ENCODE results near the gene DBH. TPM values are rescaled to one million over a fixed set of nuclear protein-coding genes. Genes with fewer than 3 reads are reported as not detected.

Gene DBH
- total and polyA plus RNA-seq, 8 donors, result 0.08 to 0.09 TPM; not detected in 6

DNA sequence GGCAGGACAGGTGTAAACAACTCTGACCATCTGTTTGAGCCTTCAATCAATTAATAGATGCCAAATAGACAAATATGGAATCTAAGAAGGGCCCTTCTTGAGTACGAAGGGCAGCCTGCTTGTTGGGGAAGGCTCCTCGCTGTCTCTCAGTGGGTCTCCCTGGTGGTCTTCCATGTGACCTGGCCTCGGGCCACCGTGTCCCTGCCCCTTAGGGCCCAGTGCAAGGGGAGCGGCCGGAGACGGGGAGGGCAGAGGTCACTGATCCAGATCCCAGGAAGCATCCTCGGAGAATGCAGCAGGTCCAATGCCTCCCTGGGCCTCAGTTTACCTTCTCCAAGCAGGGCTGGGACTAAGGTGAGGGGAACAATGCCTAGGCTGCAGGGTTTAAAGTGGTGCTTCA is 2.5 kb downstream of the DBH start:
- FAIRE-seq (no peak), ATAC-seq (no peak), DNase-seq (no peak)
- no peaks in the 10 kb centered on the region for H3K27me3 ChIP-seq
- intact Hi-C loops (cut with DNase I), result no loop called here
- no peaks in the 10 kb centered on the region for H3K4me1 ChIP-seq
- WGBS, 2 donors, result 47 to 60% methylated on average over 8 of the region's 8 CpGs
- H3K4me3 ChIP-seq, result no peak overlapping the region
- TF ChIP-seq, protein P1, sequence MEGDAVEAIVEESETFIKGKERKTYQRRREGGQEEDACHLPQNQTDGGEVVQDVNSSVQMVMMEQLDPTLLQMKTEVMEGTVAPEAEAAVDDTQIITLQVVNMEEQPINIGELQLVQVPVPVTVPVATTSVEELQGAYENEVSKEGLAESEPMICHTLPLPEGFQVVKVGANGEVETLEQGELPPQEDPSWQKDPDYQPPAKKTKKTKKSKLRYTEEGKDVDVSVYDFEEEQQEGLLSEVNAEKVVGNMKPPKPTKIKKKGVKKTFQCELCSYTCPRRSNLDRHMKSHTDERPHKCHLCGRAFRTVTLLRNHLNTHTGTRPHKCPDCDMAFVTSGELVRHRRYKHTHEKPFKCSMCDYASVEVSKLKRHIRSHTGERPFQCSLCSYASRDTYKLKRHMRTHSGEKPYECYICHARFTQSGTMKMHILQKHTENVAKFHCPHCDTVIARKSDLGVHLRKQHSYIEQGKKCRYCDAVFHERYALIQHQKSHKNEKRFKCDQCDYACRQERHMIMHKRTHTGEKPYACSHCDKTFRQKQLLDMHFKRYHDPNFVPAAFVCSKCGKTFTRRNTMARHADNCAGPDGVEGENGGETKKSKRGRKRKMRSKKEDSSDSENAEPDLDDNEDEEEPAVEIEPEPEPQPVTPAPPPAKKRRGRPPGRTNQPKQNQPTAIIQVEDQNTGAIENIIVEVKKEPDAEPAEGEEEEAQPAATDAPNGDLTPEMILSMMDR (IDR thresholded peaks at IDR 0.05), result no peak
- no peak overlapping the region for H3K27ac ChIP-seq
- no peaks in the 10 kb centered on the region for H3K9me3 ChIP-seq
- H3K36me3 ChIP-seq, result no peaks in the 10 kb centered on the region

DNA sequence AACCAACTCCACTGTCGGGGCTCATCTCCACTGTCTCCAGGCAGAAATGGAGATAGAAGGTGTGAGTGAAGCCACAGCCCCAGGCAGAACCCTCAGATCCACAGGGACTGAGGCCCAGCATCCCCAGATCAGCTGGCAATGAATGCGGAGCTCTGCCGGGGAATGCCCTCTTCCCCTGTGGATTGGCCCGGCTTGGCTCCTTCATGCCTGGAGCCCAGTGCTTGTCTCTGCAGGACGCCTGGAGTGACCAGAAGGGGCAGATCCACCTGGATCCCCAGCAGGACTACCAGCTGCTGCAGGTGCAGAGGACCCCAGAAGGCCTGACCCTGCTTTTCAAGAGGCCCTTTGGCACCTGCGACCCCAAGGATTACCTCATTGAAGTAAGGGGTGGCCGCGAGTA is 3.5 kb downstream of the DBH start:
- no peak overlapping the region for H3K27ac ChIP-seq
- WGBS, 2 donors, result 79 to 90% methylated on average over 7 to 8 of the region's 8 CpGs

DNA sequence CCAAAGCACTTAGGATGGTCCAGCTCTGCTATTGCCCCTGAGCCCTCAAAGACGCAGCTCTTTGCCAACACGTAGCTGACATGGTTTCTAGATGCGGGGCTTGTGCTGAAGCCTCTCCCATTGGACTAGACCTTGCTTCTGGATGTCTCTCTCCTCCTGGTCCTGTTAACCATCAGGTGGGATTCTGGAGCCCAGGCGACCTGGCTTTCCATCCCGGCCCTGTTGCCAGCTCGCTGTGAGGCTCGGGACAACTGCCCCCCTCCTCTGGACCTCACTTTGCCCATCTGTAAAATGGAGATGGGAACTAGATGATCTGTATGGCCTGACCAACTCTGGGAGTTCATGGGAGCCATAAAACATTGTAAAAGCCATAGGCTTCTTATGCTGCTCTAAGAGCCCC is 4.0 kb downstream of the DBH start:
- no peak overlapping the region for H3K4me3 ChIP-seq
- no peak for FAIRE-seq
- H3K27ac ChIP-seq, result no peak overlapping the region
- H3K27me3 ChIP-seq, result no peaks in the 10 kb centered on the region
- H3K4me1 ChIP-seq, result no peaks in the 10 kb centered on the region
- H3K36me3 ChIP-seq, result no peaks in the 10 kb centered on the region
- no peaks in the 10 kb centered on the region for H3K9me3 ChIP-seq
- no peak for DNase-seq
- ATAC-seq, result no peak
- intact Hi-C loops (cut with DNase I), result no loop called here
- WGBS, 2 donors, result 82 to 84% methylated on average over 7 of the region's 7 CpGs
- TF ChIP-seq, protein P1 (IDR thresholded peaks at IDR 0.05), result no peak

More for the DNA sequence above, 3.5 kb downstream of the DBH start:
- Histone ChIP-seq H3K9me3 (no peaks in the 10 kb centered on the region), H3K4me3 (no peak overlapping the region), H3K4me1 (no peaks in the 10 kb centered on the region), H3K27me3 (no peaks in the 10 kb centered on the region), H3K36me3 (no peaks in the 10 kb centered on the region)
- intact Hi-C loops (cut with DNase I), result no loop called here
- ATAC-seq (no peak), DNase-seq (peak in 1 of 6 donors; percentile 42), FAIRE-seq (no peak)
- TF ChIP-seq, protein P1 (IDR thresholded peaks at IDR 0.05), result no peak

DNA sequence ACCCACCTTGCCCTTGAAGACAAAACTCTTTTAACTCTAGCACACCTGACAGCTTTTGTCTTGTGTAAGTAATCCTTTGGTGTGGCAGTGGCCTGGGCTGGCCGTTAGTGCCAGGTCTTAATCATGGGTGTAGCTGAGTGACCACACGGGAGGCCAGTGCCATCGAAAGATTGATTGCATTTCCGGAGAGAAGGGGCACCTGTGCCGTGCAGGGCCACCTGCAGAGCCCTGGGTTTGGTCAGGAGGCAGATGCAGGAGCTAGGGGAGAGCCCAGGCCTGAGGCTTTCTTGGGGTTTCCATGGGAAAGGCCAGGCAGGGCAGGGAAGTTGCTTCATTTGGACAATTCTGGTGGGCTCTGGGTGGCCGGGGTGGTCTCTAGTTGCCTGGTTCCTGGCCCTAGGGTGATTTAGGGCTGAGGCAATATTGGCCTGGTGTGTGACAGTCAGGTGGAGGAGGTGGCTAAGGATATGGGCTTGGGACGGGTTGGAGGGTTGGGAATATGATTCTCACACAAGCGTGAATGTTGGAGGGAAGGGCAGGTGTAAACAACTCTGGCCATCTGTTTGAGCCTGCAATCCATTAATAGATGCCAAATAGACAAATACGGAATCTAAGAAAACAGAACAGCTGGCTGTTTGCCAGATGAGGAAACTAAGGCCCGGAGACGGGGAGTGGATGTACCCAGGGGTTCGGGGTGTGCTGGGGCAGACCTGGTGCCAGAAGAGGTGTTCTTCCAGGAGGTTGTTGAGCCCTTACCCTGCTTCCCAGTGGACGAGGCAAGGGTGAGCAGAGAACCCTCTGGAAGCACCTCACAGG is 4.6 kb downstream of the DBH start:
- no peak for DNase-seq
- H3K27ac ChIP-seq, result no peak overlapping the region
- H3K27me3 ChIP-seq, result no peaks in the 10 kb centered on the region
- TF ChIP-seq, protein P1 (IDR thresholded peaks at IDR 0.05), result no peak
- H3K9me3 ChIP-seq, result no peaks in the 10 kb centered on the region
- no peak overlapping the region for H3K4me3 ChIP-seq
- no peaks in the 10 kb centered on the region for H3K36me3 ChIP-seq
- intact Hi-C loops (cut with DNase I), result no loop called here
- no peak for FAIRE-seq
- no peaks in the 10 kb centered on the region for H3K4me1 ChIP-seq
- 74 to 77% methylated on average over 13 of the region's 13 CpGs for WGBS, 2 donors
- ATAC-seq, result no peak

DNA sequence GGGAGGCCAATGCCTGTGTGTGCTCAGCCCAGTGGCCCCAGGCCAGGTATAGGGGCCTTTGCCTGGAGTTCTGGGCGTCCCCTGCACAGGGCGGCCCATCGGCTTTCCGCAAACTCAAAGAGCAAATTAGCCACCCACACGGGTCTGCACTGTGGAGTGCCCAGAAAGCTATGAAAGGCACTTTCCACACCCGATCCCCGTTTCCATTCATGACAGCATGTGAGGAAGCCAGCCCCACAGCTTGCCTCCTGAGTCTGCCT is 5.2 kb downstream of the DBH start:
- Histone ChIP-seq H3K4me1 (no peaks in the 10 kb centered on the region), H3K36me3 (no peaks in the 10 kb centered on the region), H3K4me3 (no peak overlapping the region), H3K27ac (no peak overlapping the region), H3K27me3 (no peaks in the 10 kb centered on the region), H3K9me3 (no peaks in the 10 kb centered on the region)
- intact Hi-C loops (cut with DNase I), result no loop called here
- DNase-seq (peak in 1 of 6 donors; percentile 20), FAIRE-seq (no peak), ATAC-seq (no peak)
- TF ChIP-seq, protein P1 (IDR thresholded peaks at IDR 0.05), result no peak
- WGBS, 2 donors, result 85 to 91% methylated on average over 7 of the region's 7 CpGs
